Measurements from ENCODE around the gene DNAJC7.
"Not testable (repeated sequence)": the region's sequence is repeated elsewhere in the genome, so short reads cannot be mapped to it uniquely, and the experiment has no call there.

DNAJC7 gene

GRCh38 chr17:41959030-41959335 is 58.3 kb downstream of the DNAJC7 start:
- in situ Hi-C loops (cut with MboI; ENCODE audit: low sequenced_read_pairs) = no loop called here

GRCh38 chr17:41957869-41958439 is 59.3 kb downstream of the DNAJC7 start:
- in situ Hi-C loops (cut with MboI; ENCODE audit: low sequenced_read_pairs) = no loop called here

GRCh38 chr17:41957031-41957868 is 60.0 kb downstream of the DNAJC7 start:
- in situ Hi-C loops (cut with MboI; ENCODE audit: low sequenced_read_pairs) = no loop called here

GRCh38 chr17:41956522-41956921 is 60.7 kb downstream of the DNAJC7 start:
- in situ Hi-C loops (cut with MboI; ENCODE audit: low sequenced_read_pairs) = no loop called here

- in situ Hi-C loops (cut with MboI; ENCODE audit: low sequenced_read_pairs) = no loop called here
Observed at GRCh38 chr17:41948762-41949460, 68.3 kb downstream of the DNAJC7 start.

- in situ Hi-C loops (cut with MboI; ENCODE audit: low sequenced_read_pairs) = no loop called here
Observed at GRCh38 chr17:41944943-41945342, 72.3 kb downstream of the DNAJC7 start.

- in situ Hi-C loops (cut with MboI; ENCODE audit: low sequenced_read_pairs) = no loop called here
Observed at GRCh38 chr17:41943492-41943891, 73.7 kb downstream of the DNAJC7 start.

GRCh38 chr17:41942626-41943373 is 74.4 kb downstream of the DNAJC7 start:
- in situ Hi-C loops (cut with MboI; ENCODE audit: low sequenced_read_pairs) = no loop called here

GRCh38 chr17:41941168-41941567 is 76.1 kb downstream of the DNAJC7 start:
- in situ Hi-C loops (cut with MboI; ENCODE audit: low sequenced_read_pairs) = no loop called here

GRCh38 chr17:41939693-41940090 is 77.5 kb downstream of the DNAJC7 start:
- in situ Hi-C loops (cut with MboI; ENCODE audit: low sequenced_read_pairs) = no loop called here

- in situ Hi-C loops (cut with MboI; ENCODE audit: low sequenced_read_pairs) = no loop called here
Observed at GRCh38 chr17:41939044-41939692, 78.1 kb downstream of the DNAJC7 start.

- in situ Hi-C loops (cut with MboI; ENCODE audit: low sequenced_read_pairs) = no loop called here
Observed at GRCh38 chr17:41937970-41938954, 79.0 kb downstream of the DNAJC7 start.

GRCh38 chr17:41935641-41936040 is 81.6 kb downstream of the DNAJC7 start:
- in situ Hi-C loops (cut with MboI; ENCODE audit: low sequenced_read_pairs) = no loop called here

GRCh38 chr17:41932816-41933389 is 84.3 kb downstream of the DNAJC7 start:
- in situ Hi-C loops (cut with MboI; ENCODE audit: low sequenced_read_pairs) = no loop called here

GRCh38 chr17:41931715-41932114 is 85.5 kb downstream of the DNAJC7 start:
- in situ Hi-C loops (cut with MboI; ENCODE audit: low sequenced_read_pairs) = not testable (repeated sequence)

GRCh38 chr17:41930833-41931156 is 86.4 kb downstream of the DNAJC7 start:
- in situ Hi-C loops (cut with MboI; ENCODE audit: low sequenced_read_pairs) = not testable (repeated sequence)

GRCh38 chr17:41930009-41930832 is 87.0 kb downstream of the DNAJC7 start, which contains the start of gene ODAD4:
Gene ODAD4 (plus strand): TSS chr17:41930617. CDS start chr17:41930724, 107 bp downstream.
- in situ Hi-C loops (cut with MboI; ENCODE audit: low sequenced_read_pairs) = no loop called here

GRCh38 chr17:41928693-41929251 is 88.5 kb downstream of the DNAJC7 start:
- in situ Hi-C loops (cut with MboI; ENCODE audit: low sequenced_read_pairs) = no loop called here

Measured in HL-60/S4 (cell line).